HG02678 (cell line): ENCODE data around the gene C19orf25.
"Not testable (repeated sequence)": the region's sequence is repeated elsewhere in the genome, so short reads cannot be mapped to it uniquely, and the experiment has no call there.

ENCODE experiments used
- ATAC-seq: cut with Tn5 transposase; IDR thresholded peaks from one replicate; pipeline ENCODE4 v1.9.1; 2021; ENCODE audit warnings: mild to moderate bottlenecking, moderate library complexity; ENCODE audit not compliant: unreplicated experiment

Gene C19orf25

GRCh38 chr19:1481893-1482360 is 2.9 kb upstream of the C19orf25 start:
- ATAC-seq, result no peak

- no peak for ATAC-seq
Measured at GRCh38 chr19:1481224-1481892, 2.3 kb upstream of the C19orf25 start.

- not testable (repeated sequence) for ATAC-seq
Measured at GRCh38 chr19:1477056-1477455, 2.0 kb downstream of the C19orf25 start.

GRCh38 chr19:1475751-1476437 is 3.1 kb downstream of the C19orf25 start:
- no peak for ATAC-seq

- ATAC-seq, result no peak
Measured at GRCh38 chr19:1474765-1475351, 4.2 kb downstream of the C19orf25 start.

- ATAC-seq, result no peak
Measured at GRCh38 chr19:1474011-1474764, 4.8 kb downstream of the C19orf25 start.

GRCh38 chr19:1473085-1473851 is 5.7 kb downstream of the C19orf25 start:
- no peak for ATAC-seq

GRCh38 chr19:1472231-1473084 is 6.6 kb downstream of the C19orf25 start:
- no peak for ATAC-seq

GRCh38 chr19:1471515-1472160 is 7.4 kb downstream of the C19orf25 start:
- no peak for ATAC-seq

- no peak for ATAC-seq
Measured at GRCh38 chr19:1471010-1471514, 8.0 kb downstream of the C19orf25 start.

GRCh38 chr19:1470305-1471009 is 8.6 kb downstream of the C19orf25 start:
- ATAC-seq, result no peak

- ATAC-seq, result no peak
Measured at GRCh38 chr19:1470055-1470304, 9.0 kb downstream of the C19orf25 start.

GRCh38 chr19:1469255-1470054 is 9.6 kb downstream of the C19orf25 start:
- no peak for ATAC-seq

GRCh38 chr19:1468821-1469254 is 10.2 kb downstream of the C19orf25 start:
- no peak for ATAC-seq

- ATAC-seq, result no peak
Measured at GRCh38 chr19:1468274-1468820, 10.7 kb downstream of the C19orf25 start.

GRCh38 chr19:1467490-1468273 is 11.3 kb downstream of the C19orf25 start:
- no peak for ATAC-seq

- ATAC-seq, result no peak
Measured at GRCh38 chr19:1467215-1467489, 11.9 kb downstream of the C19orf25 start.
